ENCODE results near the gene SUGCT.

DNA sequence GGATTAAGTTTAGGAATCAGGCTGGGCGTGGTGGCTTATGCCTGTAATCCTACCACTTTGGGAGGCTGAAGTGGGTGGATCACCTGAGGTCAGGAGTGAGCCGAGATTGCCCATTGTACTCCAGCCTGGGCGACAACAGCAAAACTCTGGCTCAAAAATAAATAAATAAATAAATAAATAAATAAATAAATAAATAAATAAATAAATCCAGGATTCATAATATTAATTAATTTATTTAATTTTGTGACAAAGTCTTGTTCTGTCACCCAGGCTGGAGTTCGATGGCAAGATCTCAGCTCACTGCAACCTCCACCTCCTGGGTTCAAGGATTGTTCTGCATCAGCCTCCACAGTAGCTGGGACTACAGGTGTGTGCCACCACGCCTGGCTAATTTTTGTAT, 4.2 kb downstream of the SUGCT start:
- TF ChIP-seq POLR2AphosphoS5 (IDR thresholded peaks at IDR 0.05; ENCODE audit: low read depth, low read length) (no peak), TAF1 (IDR thresholded peaks at IDR 0.05; ENCODE audit: borderline replicate concordance, insufficient read depth, low read length) (no peak), SIN3A (IDR thresholded peaks at IDR 0.05; ENCODE audit: borderline replicate concordance, insufficient read depth, low read length) (no peak), FOXP2 (optimal IDR thresholded peaks at IDR 0.05; ENCODE audit: borderline replicate concordance, extremely low read depth, extremely low read length, insufficient read depth) (no peak)
- TF ChIP-seq, protein P1, sequence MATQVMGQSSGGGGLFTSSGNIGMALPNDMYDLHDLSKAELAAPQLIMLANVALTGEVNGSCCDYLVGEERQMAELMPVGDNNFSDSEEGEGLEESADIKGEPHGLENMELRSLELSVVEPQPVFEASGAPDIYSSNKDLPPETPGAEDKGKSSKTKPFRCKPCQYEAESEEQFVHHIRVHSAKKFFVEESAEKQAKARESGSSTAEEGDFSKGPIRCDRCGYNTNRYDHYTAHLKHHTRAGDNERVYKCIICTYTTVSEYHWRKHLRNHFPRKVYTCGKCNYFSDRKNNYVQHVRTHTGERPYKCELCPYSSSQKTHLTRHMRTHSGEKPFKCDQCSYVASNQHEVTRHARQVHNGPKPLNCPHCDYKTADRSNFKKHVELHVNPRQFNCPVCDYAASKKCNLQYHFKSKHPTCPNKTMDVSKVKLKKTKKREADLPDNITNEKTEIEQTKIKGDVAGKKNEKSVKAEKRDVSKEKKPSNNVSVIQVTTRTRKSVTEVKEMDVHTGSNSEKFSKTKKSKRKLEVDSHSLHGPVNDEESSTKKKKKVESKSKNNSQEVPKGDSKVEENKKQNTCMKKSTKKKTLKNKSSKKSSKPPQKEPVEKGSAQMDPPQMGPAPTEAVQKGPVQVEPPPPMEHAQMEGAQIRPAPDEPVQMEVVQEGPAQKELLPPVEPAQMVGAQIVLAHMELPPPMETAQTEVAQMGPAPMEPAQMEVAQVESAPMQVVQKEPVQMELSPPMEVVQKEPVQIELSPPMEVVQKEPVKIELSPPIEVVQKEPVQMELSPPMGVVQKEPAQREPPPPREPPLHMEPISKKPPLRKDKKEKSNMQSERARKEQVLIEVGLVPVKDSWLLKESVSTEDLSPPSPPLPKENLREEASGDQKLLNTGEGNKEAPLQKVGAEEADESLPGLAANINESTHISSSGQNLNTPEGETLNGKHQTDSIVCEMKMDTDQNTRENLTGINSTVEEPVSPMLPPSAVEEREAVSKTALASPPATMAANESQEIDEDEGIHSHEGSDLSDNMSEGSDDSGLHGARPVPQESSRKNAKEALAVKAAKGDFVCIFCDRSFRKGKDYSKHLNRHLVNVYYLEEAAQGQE (IDR thresholded peaks at IDR 0.05; ENCODE audit: insufficient read depth in 1 of 2, low read depth in 2 of 2, low read length in 2 of 2) = no peak
